Measurements from ENCODE around the gene ANO4.

ANO4 gene

DNA sequence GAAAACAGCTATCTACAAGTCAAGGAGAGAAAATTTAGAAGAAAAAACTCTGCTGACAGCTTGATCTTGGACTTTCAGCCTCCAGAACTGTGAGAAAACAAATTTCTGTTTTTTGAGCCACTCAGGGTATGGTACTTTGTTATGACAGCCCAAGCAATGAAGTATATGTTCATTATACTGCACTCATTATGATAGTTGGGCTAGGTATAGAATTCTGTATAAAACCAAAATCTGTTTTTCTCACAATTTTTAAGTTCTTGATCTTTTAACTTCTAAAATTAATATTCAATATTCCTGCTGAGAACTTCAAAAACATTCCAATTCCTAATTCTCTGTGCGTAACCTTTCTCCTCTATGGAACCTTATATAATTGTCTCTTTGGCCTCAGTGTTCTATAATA is 214.7 kb downstream of the ANO4 start:
- no peaks in the 10 kb centered on the region for H3K27me3 ChIP-seq (ENCODE audit: insufficient read depth, poor library complexity, severe bottlenecking)
- DNase-seq (ENCODE audit: low read depth in 1 of 2, low spot score in 1 of 2), result no peak
- H3K4me3 ChIP-seq (replicated peaks; ENCODE audit: insufficient read depth, low read length), result no peak overlapping the region
- TF ChIP-seq SPI1 (IDR thresholded peaks at IDR 0.05; ENCODE audit: borderline replicate concordance, low read depth), result no peak
- no peak for TF ChIP-seq GABPA (IDR thresholded peaks at IDR 0.05; ENCODE audit: low read depth)
- TF ChIP-seq, protein P1, sequence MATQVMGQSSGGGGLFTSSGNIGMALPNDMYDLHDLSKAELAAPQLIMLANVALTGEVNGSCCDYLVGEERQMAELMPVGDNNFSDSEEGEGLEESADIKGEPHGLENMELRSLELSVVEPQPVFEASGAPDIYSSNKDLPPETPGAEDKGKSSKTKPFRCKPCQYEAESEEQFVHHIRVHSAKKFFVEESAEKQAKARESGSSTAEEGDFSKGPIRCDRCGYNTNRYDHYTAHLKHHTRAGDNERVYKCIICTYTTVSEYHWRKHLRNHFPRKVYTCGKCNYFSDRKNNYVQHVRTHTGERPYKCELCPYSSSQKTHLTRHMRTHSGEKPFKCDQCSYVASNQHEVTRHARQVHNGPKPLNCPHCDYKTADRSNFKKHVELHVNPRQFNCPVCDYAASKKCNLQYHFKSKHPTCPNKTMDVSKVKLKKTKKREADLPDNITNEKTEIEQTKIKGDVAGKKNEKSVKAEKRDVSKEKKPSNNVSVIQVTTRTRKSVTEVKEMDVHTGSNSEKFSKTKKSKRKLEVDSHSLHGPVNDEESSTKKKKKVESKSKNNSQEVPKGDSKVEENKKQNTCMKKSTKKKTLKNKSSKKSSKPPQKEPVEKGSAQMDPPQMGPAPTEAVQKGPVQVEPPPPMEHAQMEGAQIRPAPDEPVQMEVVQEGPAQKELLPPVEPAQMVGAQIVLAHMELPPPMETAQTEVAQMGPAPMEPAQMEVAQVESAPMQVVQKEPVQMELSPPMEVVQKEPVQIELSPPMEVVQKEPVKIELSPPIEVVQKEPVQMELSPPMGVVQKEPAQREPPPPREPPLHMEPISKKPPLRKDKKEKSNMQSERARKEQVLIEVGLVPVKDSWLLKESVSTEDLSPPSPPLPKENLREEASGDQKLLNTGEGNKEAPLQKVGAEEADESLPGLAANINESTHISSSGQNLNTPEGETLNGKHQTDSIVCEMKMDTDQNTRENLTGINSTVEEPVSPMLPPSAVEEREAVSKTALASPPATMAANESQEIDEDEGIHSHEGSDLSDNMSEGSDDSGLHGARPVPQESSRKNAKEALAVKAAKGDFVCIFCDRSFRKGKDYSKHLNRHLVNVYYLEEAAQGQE (IDR thresholded peaks at IDR 0.05; ENCODE audit: insufficient replicate concordance, low read depth), result no peak
- TF ChIP-seq POLR2AphosphoS5 (IDR thresholded peaks at IDR 0.05; ENCODE audit: low read depth), result no peak
- TF ChIP-seq, protein P2, sequence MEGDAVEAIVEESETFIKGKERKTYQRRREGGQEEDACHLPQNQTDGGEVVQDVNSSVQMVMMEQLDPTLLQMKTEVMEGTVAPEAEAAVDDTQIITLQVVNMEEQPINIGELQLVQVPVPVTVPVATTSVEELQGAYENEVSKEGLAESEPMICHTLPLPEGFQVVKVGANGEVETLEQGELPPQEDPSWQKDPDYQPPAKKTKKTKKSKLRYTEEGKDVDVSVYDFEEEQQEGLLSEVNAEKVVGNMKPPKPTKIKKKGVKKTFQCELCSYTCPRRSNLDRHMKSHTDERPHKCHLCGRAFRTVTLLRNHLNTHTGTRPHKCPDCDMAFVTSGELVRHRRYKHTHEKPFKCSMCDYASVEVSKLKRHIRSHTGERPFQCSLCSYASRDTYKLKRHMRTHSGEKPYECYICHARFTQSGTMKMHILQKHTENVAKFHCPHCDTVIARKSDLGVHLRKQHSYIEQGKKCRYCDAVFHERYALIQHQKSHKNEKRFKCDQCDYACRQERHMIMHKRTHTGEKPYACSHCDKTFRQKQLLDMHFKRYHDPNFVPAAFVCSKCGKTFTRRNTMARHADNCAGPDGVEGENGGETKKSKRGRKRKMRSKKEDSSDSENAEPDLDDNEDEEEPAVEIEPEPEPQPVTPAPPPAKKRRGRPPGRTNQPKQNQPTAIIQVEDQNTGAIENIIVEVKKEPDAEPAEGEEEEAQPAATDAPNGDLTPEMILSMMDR (IDR thresholded peaks at IDR 0.05; ENCODE audit: insufficient read depth, low read length), result no peak
- H3K27ac ChIP-seq (replicated peaks), result no peak overlapping the region

DNA sequence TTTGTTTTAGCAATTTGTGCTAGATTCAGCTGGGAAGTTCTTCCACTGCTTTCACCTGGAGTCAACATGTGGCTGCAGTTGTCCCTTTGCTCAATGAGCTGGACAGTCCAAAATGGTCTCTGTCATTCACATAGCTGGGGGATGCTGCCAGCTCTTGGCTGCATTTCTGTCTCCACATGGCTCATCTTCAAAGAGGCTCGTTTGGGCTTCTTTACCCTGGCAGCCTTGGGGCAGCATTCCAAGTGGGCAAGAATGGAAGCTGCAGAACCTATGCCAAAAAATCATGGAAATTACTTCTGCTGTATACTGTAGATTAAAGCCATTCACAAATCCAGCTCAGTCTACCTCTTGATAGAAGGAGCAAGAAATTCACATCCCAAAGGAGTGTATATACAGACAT is 216.3 kb downstream of the ANO4 start:
- Histone ChIP-seq H3K4me3 (replicated peaks; ENCODE audit: insufficient read depth, low read length) (no peak overlapping the region), H3K27me3 (ENCODE audit: insufficient read depth, poor library complexity, severe bottlenecking) (no peaks in the 10 kb centered on the region), H3K27ac (replicated peaks) (no peak overlapping the region)
- no peak for DNase-seq (ENCODE audit: low read depth in 1 of 2, low spot score in 1 of 2)
- TF ChIP-seq POLR2AphosphoS5 (IDR thresholded peaks at IDR 0.05; ENCODE audit: low read depth), result no peak
- TF ChIP-seq, protein P1 (IDR thresholded peaks at IDR 0.05; ENCODE audit: insufficient replicate concordance, low read depth), result no peak
- TF ChIP-seq, protein P2 (IDR thresholded peaks at IDR 0.05; ENCODE audit: insufficient read depth, low read length), result no peak
- TF ChIP-seq GABPA (IDR thresholded peaks at IDR 0.05; ENCODE audit: low read depth), result no peak
- no peak for TF ChIP-seq SPI1 (IDR thresholded peaks at IDR 0.05; ENCODE audit: borderline replicate concordance, low read depth)

DNA sequence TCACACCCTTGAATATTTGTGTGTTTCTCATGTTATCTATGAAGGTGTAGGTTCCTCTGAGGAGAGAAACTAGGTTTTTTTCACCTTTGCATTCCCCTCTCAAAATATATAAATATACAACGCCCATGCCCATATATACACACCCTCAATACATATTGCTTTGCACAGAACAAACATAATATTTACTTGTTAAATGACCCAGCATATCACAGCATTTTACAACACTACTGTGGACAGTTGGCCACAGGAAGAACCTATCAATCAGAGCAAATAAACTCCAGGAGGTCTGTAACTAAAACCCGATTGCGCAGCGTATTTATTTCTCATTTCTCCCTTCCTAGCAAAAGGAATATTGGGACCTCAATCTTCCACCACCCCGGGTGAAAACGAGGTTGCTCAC is 219.4 kb downstream of the ANO4 start:
- no peak for TF ChIP-seq GABPA (IDR thresholded peaks at IDR 0.05; ENCODE audit: low read depth)
- no peak for TF ChIP-seq POLR2AphosphoS5 (IDR thresholded peaks at IDR 0.05; ENCODE audit: low read depth)
- TF ChIP-seq, protein P1 (IDR thresholded peaks at IDR 0.05; ENCODE audit: insufficient replicate concordance, low read depth), result no peak
- TF ChIP-seq SPI1 (IDR thresholded peaks at IDR 0.05; ENCODE audit: borderline replicate concordance, low read depth), result no peak
- TF ChIP-seq, protein P2 (IDR thresholded peaks at IDR 0.05; ENCODE audit: insufficient read depth, low read length), result no peak
- no peak for DNase-seq (ENCODE audit: low read depth in 1 of 2, low spot score in 1 of 2)
- Histone ChIP-seq H3K27me3 (ENCODE audit: insufficient read depth, poor library complexity, severe bottlenecking) (no peaks in the 10 kb centered on the region), H3K27ac (replicated peaks) (no peak overlapping the region), H3K4me3 (replicated peaks; ENCODE audit: insufficient read depth, low read length) (no peak overlapping the region)

All from HL-60 (cell line).